ENCODE results near the gene HSPBP1.

The HSPBP1 gene

DNA sequence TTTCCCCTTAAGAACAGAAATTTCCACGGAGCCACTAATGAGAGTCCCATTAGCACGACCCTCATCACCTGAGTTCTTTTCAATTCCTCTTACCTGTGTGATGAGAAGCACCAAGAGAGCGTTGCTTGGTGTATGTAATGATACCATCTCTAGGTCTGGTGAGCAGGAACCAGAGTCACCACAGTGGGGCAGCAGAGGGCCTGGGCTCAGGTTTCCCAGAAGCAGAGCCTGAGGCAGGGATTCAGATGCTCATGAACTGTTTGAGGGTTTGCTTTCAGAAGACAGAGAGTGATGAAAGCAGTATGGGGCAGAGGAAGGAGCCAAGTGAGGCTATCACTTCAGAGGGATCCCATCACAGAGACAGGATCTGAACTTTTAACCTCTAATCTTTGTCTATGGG lies 67.5 kb downstream of the HSPBP1 start (continued):
- TF ChIP-seq ZNF280D (tag by site-specific recombination; IDR thresholded peaks at IDR 0.05) (peak; percentile 94), ZNF175 (tag by site-specific recombination; IDR thresholded peaks at IDR 0.05) (no peak), ZNF660 (tag by site-specific recombination; IDR thresholded peaks at IDR 0.05) (no peak), ZNF16 (tag by site-specific recombination; IDR thresholded peaks at IDR 0.05; ENCODE audit: low read depth) (no peak)
- TF ChIP-seq, protein P1, sequence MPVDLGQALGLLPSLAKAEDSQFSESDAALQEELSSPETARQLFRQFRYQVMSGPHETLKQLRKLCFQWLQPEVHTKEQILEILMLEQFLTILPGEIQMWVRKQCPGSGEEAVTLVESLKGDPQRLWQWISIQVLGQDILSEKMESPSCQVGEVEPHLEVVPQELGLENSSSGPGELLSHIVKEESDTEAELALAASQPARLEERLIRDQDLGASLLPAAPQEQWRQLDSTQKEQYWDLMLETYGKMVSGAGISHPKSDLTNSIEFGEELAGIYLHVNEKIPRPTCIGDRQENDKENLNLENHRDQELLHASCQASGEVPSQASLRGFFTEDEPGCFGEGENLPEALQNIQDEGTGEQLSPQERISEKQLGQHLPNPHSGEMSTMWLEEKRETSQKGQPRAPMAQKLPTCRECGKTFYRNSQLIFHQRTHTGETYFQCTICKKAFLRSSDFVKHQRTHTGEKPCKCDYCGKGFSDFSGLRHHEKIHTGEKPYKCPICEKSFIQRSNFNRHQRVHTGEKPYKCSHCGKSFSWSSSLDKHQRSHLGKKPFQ (tag by site-specific recombination; IDR thresholded peaks at IDR 0.05), result no peak

All from HEK293 (cell line).